ENCODE results near the gene TSC2.

TSC2 gene

GRCh38 chr16:2086106-2086742, 38.4 kb downstream of the TSC2 start:
- TF ChIP-seq YY1 (IDR thresholded peaks at IDR 0.05; ENCODE audit: low read depth), result no peak
- no peak for TF ChIP-seq CREB1 (IDR thresholded peaks at IDR 0.05; ENCODE audit: low read depth)
- no peak for TF ChIP-seq EP300 (IDR thresholded peaks at IDR 0.05; ENCODE audit: borderline replicate concordance)
- TF ChIP-seq RAD21 (IDR thresholded peaks at IDR 0.05; ENCODE audit: low read depth), result no peak
- no peak for TF ChIP-seq TAF1 (IDR thresholded peaks at IDR 0.05; ENCODE audit: low read depth)
- no peak for TF ChIP-seq MAX (IDR thresholded peaks at IDR 0.05)
- TF ChIP-seq, protein P1, sequence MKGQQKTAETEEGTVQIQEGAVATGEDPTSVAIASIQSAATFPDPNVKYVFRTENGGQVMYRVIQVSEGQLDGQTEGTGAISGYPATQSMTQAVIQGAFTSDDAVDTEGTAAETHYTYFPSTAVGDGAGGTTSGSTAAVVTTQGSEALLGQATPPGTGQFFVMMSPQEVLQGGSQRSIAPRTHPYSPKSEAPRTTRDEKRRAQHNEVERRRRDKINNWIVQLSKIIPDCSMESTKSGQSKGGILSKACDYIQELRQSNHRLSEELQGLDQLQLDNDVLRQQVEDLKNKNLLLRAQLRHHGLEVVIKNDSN (IDR thresholded peaks at IDR 0.05), result no peak
- TF ChIP-seq TEAD4 (IDR thresholded peaks at IDR 0.05), result no peak
- no peak for TF ChIP-seq CEBPB (IDR thresholded peaks at IDR 0.05)
- TF ChIP-seq EGR1 (IDR thresholded peaks at IDR 0.05), result no peak
- TF ChIP-seq TCF12 (IDR thresholded peaks at IDR 0.05; ENCODE audit: low read depth), result no peak
- no peak for TF ChIP-seq FOXM1 (IDR thresholded peaks at IDR 0.05; ENCODE audit: borderline replicate concordance, low read depth)
- TF ChIP-seq NFIC (IDR thresholded peaks at IDR 0.05), result no peak
- no peak for TF ChIP-seq REST (IDR thresholded peaks at IDR 0.05; ENCODE audit: low read depth)

- TF ChIP-seq EGR1 (IDR thresholded peaks at IDR 0.05), result no peak
- no peak for TF ChIP-seq MAX (IDR thresholded peaks at IDR 0.05)
Observed at GRCh38 chr16:2086812-2087747, 39.3 kb downstream of the TSC2 start.

DNA sequence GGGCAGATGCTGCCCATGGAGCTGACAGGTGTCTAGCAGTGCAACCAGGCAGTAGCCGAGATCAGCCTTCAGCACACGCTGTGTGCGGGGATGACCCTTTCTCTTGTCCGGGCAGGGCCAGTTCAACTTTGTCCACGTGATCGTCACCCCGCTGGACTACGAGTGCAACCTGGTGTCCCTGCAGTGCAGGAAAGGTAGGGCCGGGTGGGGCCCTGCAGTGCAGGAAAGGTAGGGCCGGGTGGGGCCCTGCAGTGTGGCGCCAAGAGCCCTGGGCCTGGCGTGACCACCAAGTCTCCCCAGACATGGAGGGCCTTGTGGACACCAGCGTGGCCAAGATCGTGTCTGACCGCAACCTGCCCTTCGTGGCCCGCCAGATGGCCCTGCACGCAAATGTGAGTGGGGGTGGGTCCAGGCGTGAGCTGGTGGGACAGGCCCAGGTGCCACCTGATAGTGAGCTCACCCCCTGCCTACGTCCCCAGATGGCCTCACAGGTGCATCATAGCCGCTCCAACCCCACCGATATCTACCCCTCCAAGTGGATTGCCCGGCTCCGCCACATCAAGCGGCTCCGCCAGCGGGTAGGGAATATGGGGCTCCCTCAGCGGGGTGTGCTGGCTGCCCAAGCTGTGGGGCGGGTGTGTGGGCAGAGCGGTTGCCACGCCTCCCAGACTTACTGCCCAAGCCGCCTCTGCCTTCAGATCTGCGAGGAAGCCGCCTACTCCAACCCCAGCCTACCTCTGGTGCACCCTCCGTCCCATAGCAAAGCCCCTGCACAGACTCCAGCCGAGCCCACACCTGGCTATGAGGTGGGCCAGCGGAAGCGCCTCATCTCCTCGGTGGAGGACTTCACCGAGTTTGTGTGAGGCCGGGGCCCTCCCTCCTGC, 40.2 kb downstream of the TSC2 start:
- TF ChIP-seq ZBTB7A (IDR thresholded peaks at IDR 0.05; ENCODE audit: low read depth) (no peak), MAX (IDR thresholded peaks at IDR 0.05) (no peak), TEAD4 (IDR thresholded peaks at IDR 0.05) (no peak), EP300 (IDR thresholded peaks at IDR 0.05; ENCODE audit: borderline replicate concordance) (no peak), FOXM1 (IDR thresholded peaks at IDR 0.05; ENCODE audit: borderline replicate concordance, low read depth) (no peak), TCF12 (IDR thresholded peaks at IDR 0.05; ENCODE audit: low read depth) (no peak), REST (IDR thresholded peaks at IDR 0.05; ENCODE audit: low read depth) (no peak)

DNA sequence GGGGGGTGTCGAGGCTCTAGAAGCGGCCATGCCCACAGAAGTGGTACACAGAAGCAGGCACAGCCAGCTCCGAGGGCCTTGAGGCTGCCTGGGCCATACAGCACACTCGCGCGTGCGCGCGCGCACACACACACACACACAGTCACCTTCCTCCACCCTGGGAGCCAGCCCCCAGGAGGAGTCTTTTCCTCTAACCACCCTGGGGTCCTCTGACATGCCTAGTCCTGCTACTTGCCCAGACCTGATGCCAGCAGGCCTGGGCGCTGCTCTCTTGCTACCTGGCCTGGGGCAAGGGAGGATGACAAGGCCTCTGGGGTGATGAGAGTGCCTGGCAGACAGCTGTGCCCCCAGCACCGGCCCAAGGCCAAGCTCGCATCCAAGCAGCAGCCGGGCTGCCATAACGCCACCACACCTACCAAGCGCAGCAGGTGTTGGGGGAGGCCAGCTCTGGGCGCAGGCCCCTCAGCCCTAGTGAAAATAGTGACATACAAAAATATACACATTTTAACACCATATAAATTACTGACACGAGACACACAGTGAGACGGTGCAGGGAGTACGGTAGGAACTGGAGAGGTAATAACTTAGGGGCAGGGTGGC, 41.1 kb downstream of the TSC2 start:
- TF ChIP-seq RAD21 (IDR thresholded peaks at IDR 0.05; ENCODE audit: low read depth), result no peak
- no peak for TF ChIP-seq REST (IDR thresholded peaks at IDR 0.05; ENCODE audit: low read depth)
- no peak for TF ChIP-seq YY1 (IDR thresholded peaks at IDR 0.05; ENCODE audit: low read depth)
- TF ChIP-seq EGR1 (IDR thresholded peaks at IDR 0.05), result no peak
- TF ChIP-seq MAX (IDR thresholded peaks at IDR 0.05), result no peak
- TF ChIP-seq FOXM1 (IDR thresholded peaks at IDR 0.05; ENCODE audit: borderline replicate concordance, low read depth), result no peak
- TF ChIP-seq TEAD4 (IDR thresholded peaks at IDR 0.05), result no peak
- no peak for TF ChIP-seq CEBPB (IDR thresholded peaks at IDR 0.05)
- TF ChIP-seq EP300 (IDR thresholded peaks at IDR 0.05; ENCODE audit: borderline replicate concordance), result no peak
- TF ChIP-seq, protein P1 (IDR thresholded peaks at IDR 0.05), result no peak
- TF ChIP-seq TCF12 (IDR thresholded peaks at IDR 0.05; ENCODE audit: low read depth), result no peak
- TF ChIP-seq TAF1 (IDR thresholded peaks at IDR 0.05; ENCODE audit: low read depth), result no peak
- TF ChIP-seq ZBTB7A (IDR thresholded peaks at IDR 0.05; ENCODE audit: low read depth), result no peak
- no peak for TF ChIP-seq CREB1 (IDR thresholded peaks at IDR 0.05; ENCODE audit: low read depth)
- no peak for TF ChIP-seq NFIC (IDR thresholded peaks at IDR 0.05)
